GM23338 (cell line): ENCODE measurements around the gene LOXL3. TPM values are rescaled to one million over a fixed set of nuclear protein-coding genes. Genes with fewer than 3 reads are reported as not detected.

ENCODE experiments used
- ATAC-seq: fragments of 200-7000 bp; cut with Tn5 transposase; 3 replicates; pipeline ENCODE4 v1.9.1; 2020
- DNase-seq: peaks from one replicate; pipeline ENCODE4 v3.0.0-alpha.2; 2015; ENCODE audit warnings: low spot score
- H2AFZ ChIP-seq: fragments of 200-600 bp; sonication (generic); 2 replicates; pipeline ENCODE4 v1.8.0; 2016; ENCODE audit warnings: antibody characterized with exemption, mild to moderate bottlenecking, moderate library complexity
- H3F3A ChIP-seq: fragments of 200-600 bp; sonication (generic); replicated peaks from 2 replicates; pipeline ENCODE4 v1.8.0; 2017; ENCODE audit warnings: antibody characterized with exemption, mixed run types, low read depth
- H3K27ac ChIP-seq: fragments of 200-600 bp; sonication (generic); 2 replicates; pipeline ENCODE4 v1.6.1; 2016; ENCODE audit warnings: low read depth
- H3K27me3 ChIP-seq: fragments of 200-600 bp; sonication (generic); 2 replicates; pipeline ENCODE4 v1.8.0; 2016; ENCODE audit warnings: mild to moderate bottlenecking, mixed run types, moderate library complexity; ENCODE audit not compliant: insufficient read depth
- H3K36me3 ChIP-seq: fragments of 200-600 bp; sonication (generic); 2 replicates; pipeline ENCODE4 v1.8.0; 2016; ENCODE audit warnings: mild to moderate bottlenecking; ENCODE audit not compliant: insufficient read depth
- H3K4me1 ChIP-seq: fragments of 200-600 bp; sonication (generic); 2 replicates; pipeline ENCODE4 v1.8.0; 2016; ENCODE audit warnings: mild to moderate bottlenecking, moderate library complexity; ENCODE audit not compliant: insufficient read depth
- H3K4me2 ChIP-seq: fragments of 200-600 bp; sonication (generic); 2 replicates; pipeline ENCODE4 v1.7.1; 2017; ENCODE audit warnings: mixed run types
- H3K4me3 ChIP-seq: fragments of 200-600 bp; sonication (generic); 2 replicates; pipeline ENCODE4 v1.6.1; 2016; ENCODE audit warnings: mixed run types
- H3K79me2 ChIP-seq: fragments of 200-600 bp; sonication (generic); replicated peaks from 2 replicates; pipeline ENCODE4 v1.8.0; 2017; ENCODE audit warnings: mild to moderate bottlenecking; ENCODE audit not compliant: insufficient read depth
- H3K9me2 ChIP-seq: fragments of 200-600 bp; sonication (generic); 2 replicates; pipeline ENCODE4 v1.8.0; 2017; ENCODE audit not compliant: insufficient read depth
- H4K20me1 ChIP-seq: fragments of 200-600 bp; sonication (generic); replicated peaks from 2 replicates; pipeline ENCODE4 v1.8.0; 2017; ENCODE audit warnings: mild to moderate bottlenecking; ENCODE audit not compliant: insufficient read depth
- H3K27ac Mint-ChIP-seq: 2 replicates; pipeline ENCODE4 v1.8.0; 2020; ENCODE audit warnings: inconsistent platforms, mild to moderate bottlenecking, moderate library complexity, mixed read lengths
- H3K27me3 Mint-ChIP-seq: 3 replicates; pipeline ENCODE4 v1.8.0; 2022; ENCODE audit warnings: low read depth, mild to moderate bottlenecking, moderate library complexity, mixed read lengths, inconsistent platforms; ENCODE audit not compliant: insufficient read depth, poor library complexity
- H3K36me3 Mint-ChIP-seq: 3 replicates; pipeline ENCODE4 v1.8.0; 2021; ENCODE audit warnings: low read depth, mild to moderate bottlenecking, inconsistent platforms, moderate library complexity, mixed read lengths
- H3K4me1 Mint-ChIP-seq: 3 replicates; pipeline ENCODE4 v1.8.0; 2020; ENCODE audit warnings: mild to moderate bottlenecking, inconsistent platforms, mixed read lengths
- H3K4me3 Mint-ChIP-seq: 3 replicates; pipeline ENCODE4 v1.8.0; 2021; ENCODE audit warnings: moderate library complexity, mild to moderate bottlenecking, inconsistent platforms, mixed read lengths
- H3K9me3 Mint-ChIP-seq: 3 replicates; pipeline ENCODE4 v1.8.0; 2020; ENCODE audit warnings: moderate library complexity, mild to moderate bottlenecking, inconsistent platforms, mixed read lengths
- CREB1 ChIP-seq: fragments of 250-450 bp; sonication (Bioruptor Pico); IDR thresholded peaks from 2 replicates; pipeline ENCODE4 v1.5.0; 2020; ENCODE audit warnings: low read depth, mild to moderate bottlenecking, moderate library complexity
- EZH2 ChIP-seq: fragments of 200-600 bp; sonication (generic); IDR thresholded peaks from one replicate; pipeline ENCODE4 v1.8.0; 2017; ENCODE audit warnings: antibody characterized with exemption, mild to moderate bottlenecking, low read depth; ENCODE audit not compliant: unreplicated experiment
- EZH2phosphoT487 ChIP-seq: fragments of 200-600 bp; sonication (generic); IDR thresholded peaks from one replicate; pipeline ENCODE4 v1.8.1; 2018; ENCODE audit warnings: antibody characterized with exemption; ENCODE audit not compliant: unreplicated experiment
- JUNB ChIP-seq: IDR thresholded peaks from one replicate; pipeline ENCODE4 v1.6.1; 2016; ENCODE audit warnings: antibody characterized with exemption; ENCODE audit not compliant: unreplicated experiment
- NANOG ChIP-seq: IDR thresholded peaks from 2 replicates; pipeline ENCODE4 v1.6.1; 2016; ENCODE audit warnings: antibody characterized with exemption, borderline replicate concordance
- POLR2AphosphoS5 ChIP-seq: IDR thresholded peaks from 2 replicates; pipeline ENCODE4 v1.6.1; 2016; ENCODE audit warnings: antibody characterized with exemption, low read depth
- STAT1 ChIP-seq: IDR thresholded peaks from one replicate; pipeline ENCODE4 v1.6.1; 2016; ENCODE audit warnings: antibody characterized with exemption; ENCODE audit not compliant: unreplicated experiment
- ZNF114 ChIP-seq: fragments of 250-450 bp; sonication (Bioruptor Pico); IDR thresholded peaks from 2 replicates; pipeline ENCODE4 v1.5.0; 2020; ENCODE audit warnings: mild to moderate bottlenecking, moderate library complexity
- ZNF331 ChIP-seq: fragments of 250-450 bp; sonication (Bioruptor Pico); IDR thresholded peaks from 2 replicates; pipeline ENCODE4 v1.5.0; 2020; ENCODE audit warnings: low read depth, mild to moderate bottlenecking, moderate library complexity
- polyA plus RNA-seq: library from polyadenylated mRNA; unstranded; fragments of >200 nt; fragmentation: Nextera tagmentation; extraction: Ambion mirVana; gene quantifications from 2 replicates; pipeline ENCODE4 v1.2.1, GENCODE V29; 2016
- total RNA-seq: library from RNA; depleted of rRNA; stranded (reverse); fragments of >200 nt; shearing (Covaris generic); gene quantifications from 2 replicates; pipeline ENCODE4 v1.2.3, GENCODE V29; 2014
- TF ChIP-seq, protein P1 (sequence below), 2 experiments: fragments of 200-600 bp in 1 of 2; sonication (generic) in 1 of 2; conservative IDR thresholded peaks; 2 replicates each; pipeline versions ENCODE4 v1.5.1 to v1.6.1; 2016 to 2017; ENCODE audit warnings: antibody characterized with exemption in 2 of 2, low read depth in 2 of 2, mild to moderate bottlenecking in 2 of 2, moderate library complexity in 1 of 2
- TF ChIP-seq, protein P2 (sequence below): IDR thresholded peaks from one replicate; pipeline ENCODE4 v1.6.1; 2018; ENCODE audit warnings: antibody characterized with exemption; ENCODE audit not compliant: unreplicated experiment
- TF ChIP-seq, protein P3 (sequence below): IDR thresholded peaks from 2 replicates; pipeline ENCODE4 v1.6.1; 2016; ENCODE audit warnings: antibody characterized with exemption

LOXL3 gene
- total and polyA plus RNA-seq, 2 experiments from 2014 or later: 4.7 to 14.9 TPM

- H3K36me3 ChIP-seq: no peaks in the 10 kb centered on the region
- no peak overlapping the region for H3K27ac ChIP-seq
- no peak for DNase-seq
- H3K27me3 ChIP-seq: no peaks in the 10 kb centered on the region
- no peak overlapping the region for H3K4me2 ChIP-seq
- TF ChIP-seq CREB1: no peak
- TF ChIP-seq EZH2phosphoT487: no peak
- TF ChIP-seq, protein P1, sequence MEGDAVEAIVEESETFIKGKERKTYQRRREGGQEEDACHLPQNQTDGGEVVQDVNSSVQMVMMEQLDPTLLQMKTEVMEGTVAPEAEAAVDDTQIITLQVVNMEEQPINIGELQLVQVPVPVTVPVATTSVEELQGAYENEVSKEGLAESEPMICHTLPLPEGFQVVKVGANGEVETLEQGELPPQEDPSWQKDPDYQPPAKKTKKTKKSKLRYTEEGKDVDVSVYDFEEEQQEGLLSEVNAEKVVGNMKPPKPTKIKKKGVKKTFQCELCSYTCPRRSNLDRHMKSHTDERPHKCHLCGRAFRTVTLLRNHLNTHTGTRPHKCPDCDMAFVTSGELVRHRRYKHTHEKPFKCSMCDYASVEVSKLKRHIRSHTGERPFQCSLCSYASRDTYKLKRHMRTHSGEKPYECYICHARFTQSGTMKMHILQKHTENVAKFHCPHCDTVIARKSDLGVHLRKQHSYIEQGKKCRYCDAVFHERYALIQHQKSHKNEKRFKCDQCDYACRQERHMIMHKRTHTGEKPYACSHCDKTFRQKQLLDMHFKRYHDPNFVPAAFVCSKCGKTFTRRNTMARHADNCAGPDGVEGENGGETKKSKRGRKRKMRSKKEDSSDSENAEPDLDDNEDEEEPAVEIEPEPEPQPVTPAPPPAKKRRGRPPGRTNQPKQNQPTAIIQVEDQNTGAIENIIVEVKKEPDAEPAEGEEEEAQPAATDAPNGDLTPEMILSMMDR (conservative IDR thresholded peaks at IDR 0.05; ENCODE audit: low read depth in 2 of 2): no peak
- no peak for TF ChIP-seq ZNF331
- TF ChIP-seq EZH2: no peak
- no peak for TF ChIP-seq ZNF114 (CRISPR knock-in tag)
- TF ChIP-seq POLR2AphosphoS5: no peak
- no peak for TF ChIP-seq JUNB
- no peak for TF ChIP-seq STAT1
- TF ChIP-seq, protein P2, sequence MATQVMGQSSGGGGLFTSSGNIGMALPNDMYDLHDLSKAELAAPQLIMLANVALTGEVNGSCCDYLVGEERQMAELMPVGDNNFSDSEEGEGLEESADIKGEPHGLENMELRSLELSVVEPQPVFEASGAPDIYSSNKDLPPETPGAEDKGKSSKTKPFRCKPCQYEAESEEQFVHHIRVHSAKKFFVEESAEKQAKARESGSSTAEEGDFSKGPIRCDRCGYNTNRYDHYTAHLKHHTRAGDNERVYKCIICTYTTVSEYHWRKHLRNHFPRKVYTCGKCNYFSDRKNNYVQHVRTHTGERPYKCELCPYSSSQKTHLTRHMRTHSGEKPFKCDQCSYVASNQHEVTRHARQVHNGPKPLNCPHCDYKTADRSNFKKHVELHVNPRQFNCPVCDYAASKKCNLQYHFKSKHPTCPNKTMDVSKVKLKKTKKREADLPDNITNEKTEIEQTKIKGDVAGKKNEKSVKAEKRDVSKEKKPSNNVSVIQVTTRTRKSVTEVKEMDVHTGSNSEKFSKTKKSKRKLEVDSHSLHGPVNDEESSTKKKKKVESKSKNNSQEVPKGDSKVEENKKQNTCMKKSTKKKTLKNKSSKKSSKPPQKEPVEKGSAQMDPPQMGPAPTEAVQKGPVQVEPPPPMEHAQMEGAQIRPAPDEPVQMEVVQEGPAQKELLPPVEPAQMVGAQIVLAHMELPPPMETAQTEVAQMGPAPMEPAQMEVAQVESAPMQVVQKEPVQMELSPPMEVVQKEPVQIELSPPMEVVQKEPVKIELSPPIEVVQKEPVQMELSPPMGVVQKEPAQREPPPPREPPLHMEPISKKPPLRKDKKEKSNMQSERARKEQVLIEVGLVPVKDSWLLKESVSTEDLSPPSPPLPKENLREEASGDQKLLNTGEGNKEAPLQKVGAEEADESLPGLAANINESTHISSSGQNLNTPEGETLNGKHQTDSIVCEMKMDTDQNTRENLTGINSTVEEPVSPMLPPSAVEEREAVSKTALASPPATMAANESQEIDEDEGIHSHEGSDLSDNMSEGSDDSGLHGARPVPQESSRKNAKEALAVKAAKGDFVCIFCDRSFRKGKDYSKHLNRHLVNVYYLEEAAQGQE: no peak
- no peak for TF ChIP-seq NANOG
- Mint-ChIP-seq H3K27me3 (no peaks in the 10 kb centered on the region), H3K36me3 (no peaks in the 10 kb centered on the region), H3K9me3 (no peaks in the 10 kb centered on the region), H3K4me1 (peaks cover 7% of the 10 kb centered on the region), H3K27ac (no peak overlapping the region), H3K4me3 (no peak overlapping the region)
- H3K79me2 ChIP-seq: no peaks in the 10 kb centered on the region
- no peaks in the 10 kb centered on the region for H3K9me2 ChIP-seq
- no peak for ATAC-seq
- no peak overlapping the region for H3K4me3 ChIP-seq
- no peak overlapping the region for H2AFZ ChIP-seq
- H3F3A ChIP-seq: no peaks in the 10 kb centered on the region
- H4K20me1 ChIP-seq: no peaks in the 10 kb centered on the region
- no peaks in the 10 kb centered on the region for H3K4me1 ChIP-seq
Observed at GRCh38 chr2:74576863-74577229, 23.1 kb upstream of the LOXL3 start.

GRCh38 chr2:74576211-74576862 lies 22.6 kb upstream of the LOXL3 start:
- no peak overlapping the region for H3K4me2 ChIP-seq
- no peaks in the 10 kb centered on the region for H3K4me1 ChIP-seq
- no peak overlapping the region for H3K4me3 ChIP-seq
- Mint-ChIP-seq H3K36me3 (no peaks in the 10 kb centered on the region), H3K9me3 (no peaks in the 10 kb centered on the region), H3K4me1 (peaks cover 7% of the 10 kb centered on the region), H3K27ac (no peak overlapping the region), H3K27me3 (no peaks in the 10 kb centered on the region), H3K4me3 (no peak overlapping the region)
- no peaks in the 10 kb centered on the region for H3K27me3 ChIP-seq
- ATAC-seq (no peak), DNase-seq (no peak)
- no peaks in the 10 kb centered on the region for H3F3A ChIP-seq
- no peaks in the 10 kb centered on the region for H3K79me2 ChIP-seq
- no peaks in the 10 kb centered on the region for H3K9me2 ChIP-seq
- TF ChIP-seq, protein P3, sequence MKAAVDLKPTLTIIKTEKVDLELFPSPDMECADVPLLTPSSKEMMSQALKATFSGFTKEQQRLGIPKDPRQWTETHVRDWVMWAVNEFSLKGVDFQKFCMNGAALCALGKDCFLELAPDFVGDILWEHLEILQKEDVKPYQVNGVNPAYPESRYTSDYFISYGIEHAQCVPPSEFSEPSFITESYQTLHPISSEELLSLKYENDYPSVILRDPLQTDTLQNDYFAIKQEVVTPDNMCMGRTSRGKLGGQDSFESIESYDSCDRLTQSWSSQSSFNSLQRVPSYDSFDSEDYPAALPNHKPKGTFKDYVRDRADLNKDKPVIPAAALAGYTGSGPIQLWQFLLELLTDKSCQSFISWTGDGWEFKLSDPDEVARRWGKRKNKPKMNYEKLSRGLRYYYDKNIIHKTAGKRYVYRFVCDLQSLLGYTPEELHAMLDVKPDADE: no peak
- TF ChIP-seq, protein P1 (conservative IDR thresholded peaks at IDR 0.05; ENCODE audit: low read depth in 2 of 2): no peak
- no peak for TF ChIP-seq NANOG
- no peak for TF ChIP-seq POLR2AphosphoS5
- TF ChIP-seq CREB1: no peak
- TF ChIP-seq, protein P2: no peak
- H4K20me1 ChIP-seq: no peaks in the 10 kb centered on the region
- H3K36me3 ChIP-seq: no peaks in the 10 kb centered on the region
- no peak overlapping the region for H2AFZ ChIP-seq
- no peak overlapping the region for H3K27ac ChIP-seq
